B cell (primary cell): ENCODE measurements around the gene CARNS1. TPM values are rescaled to one million over a fixed set of nuclear protein-coding genes. Genes with fewer than 3 reads are reported as not detected.

ENCODE experiments used
- ATAC-seq: fragments of 200-7000 bp; cut with Tn5 transposase; one replicate; pipeline ENCODE4 v1.10.0; 2021; ENCODE audit warnings: low read depth, mild to moderate bottlenecking, moderate number of reproducible peaks, moderate library complexity
- CTCF ChIA-PET: fragments of 350-600 bp; sonication (Branson Sonifier 250); formaldehyde crosslinking; loops from one replicate; lab custom pipeline; 2021; ENCODE audit warnings: antibody characterized with exemption, inconsistent platforms; lab: Charles Lee
- POLR2A ChIA-PET: fragments of 350-600 bp; sonication (Branson Sonifier 250); formaldehyde crosslinking; loops from one replicate; lab custom pipeline; 2021; ENCODE audit warnings: antibody characterized with exemption; lab: Charles Lee
- DNase-seq: peaks from one replicate; pipeline ENCODE4 v3.0.0; 2013
- H2AFZ ChIP-seq: 2 replicates; pipeline ENCODE4 v1.6.1; 2012; ENCODE audit warnings: mild to moderate bottlenecking, low read depth, low read length; ENCODE audit not compliant: insufficient read depth, poor library complexity, severe bottlenecking
- H3K27ac ChIP-seq, 2 donors: 1 replicate in 1 of 2; 2 replicates in 1 of 2; pipeline ENCODE4 v1.5.1; 2012 to 2013; ENCODE audit warnings: low read length in 2 of 2, mild to moderate bottlenecking in 2 of 2, moderate library complexity in 1 of 2
- H3K27me3 ChIP-seq, 4 experiments: fragments of 200-600 bp in 1 of 4; sonication (generic) in 1 of 4; replicated peaks in 1 of 4; 1 replicate in 2 of 4; 2 replicates in 2 of 4; pipeline versions ENCODE4 v1.6.1 to v1.7.0; 2013 to 2016; ENCODE audit warnings: low read length in 3 of 4, mild to moderate bottlenecking in 2 of 4, mixed read lengths in 1 of 4, moderate library complexity in 1 of 4; ENCODE audit not compliant: insufficient read depth in 4 of 4, control insufficient read depth in 3 of 4; ENCODE audit errors: control extremely low read depth in 1 of 4
- H3K36me3 ChIP-seq, 2 experiments: replicated peaks in 1 of 2; 1 replicate in 1 of 2; 2 replicates in 1 of 2; pipeline versions ENCODE4 v1.6.1 to v1.7.1; 2013; ENCODE audit warnings: low read length in 1 of 2; ENCODE audit not compliant: insufficient read depth in 2 of 2, control insufficient read depth in 1 of 2; ENCODE audit errors: control extremely low read depth in 1 of 2, extremely low read depth in 1 of 2
- H3K4me1 ChIP-seq, 2 donors: fragments of 200-600 bp in 1 of 2; sonication (generic) in 1 of 2; 1 replicate in 1 of 2; 2 replicates in 1 of 2; pipeline versions ENCODE4 v1.5.1 to v1.6.1; 2013 to 2017; ENCODE audit warnings: low read length in 2 of 2; ENCODE audit not compliant: control insufficient read depth in 2 of 2, insufficient read depth in 2 of 2
- H3K4me2 ChIP-seq: replicated peaks from 2 replicates; pipeline ENCODE3; 2012; ENCODE audit warnings: mild to moderate bottlenecking, low read depth, low read length; ENCODE audit not compliant: poor library complexity, severe bottlenecking
- H3K4me3 ChIP-seq, 5 experiments: fragments of 200-600 bp in 1 of 5; sonication (generic) in 1 of 5; 1 replicate in 3 of 5; 2 replicates in 2 of 5; pipeline versions ENCODE4 v1.5.1 to v1.7.0; 2011 to 2016; ENCODE audit warnings: low read length in 4 of 5, mild to moderate bottlenecking in 4 of 5, low read depth in 2 of 5, control low read depth in 1 of 5, moderate library complexity in 1 of 5; ENCODE audit not compliant: insufficient read depth in 1 of 5; ENCODE audit errors: control extremely low read depth in 1 of 5, extremely low read depth in 1 of 5
- H3K79me2 ChIP-seq: fragments of 200-600 bp; sonication (generic); one replicate; pipeline ENCODE4 v1.6.0; 2016; ENCODE audit warnings: low read length; ENCODE audit not compliant: control insufficient read depth, insufficient read depth
- H3K9ac ChIP-seq: fragments of 200-600 bp; sonication (generic); 2 replicates; pipeline ENCODE4 v1.6.1; 2017; ENCODE audit warnings: mild to moderate bottlenecking, low read length, moderate library complexity
- H3K9me3 ChIP-seq, 3 donors: one replicate each; pipeline versions ENCODE4 v1.6.1 to v1.7.1; 2013; ENCODE audit warnings: low read length in 2 of 3; ENCODE audit not compliant: control insufficient read depth in 2 of 3, insufficient read depth in 1 of 3; ENCODE audit errors: control extremely low read depth in 1 of 3
- H4K20me1 ChIP-seq: 2 replicates; pipeline ENCODE4 v1.6.0; 2012; ENCODE audit warnings: mild to moderate bottlenecking, low read length; ENCODE audit not compliant: insufficient read depth, control insufficient read depth, poor library complexity, severe bottlenecking
- H3K27ac Mint-ChIP-seq: one replicate; pipeline ENCODE4 v1.8.0; 2021; ENCODE audit warnings: mixed read lengths
- H3K27me3 Mint-ChIP-seq: one replicate; pipeline ENCODE4 v1.8.0; 2021; ENCODE audit warnings: mixed read lengths
- H3K4me1 Mint-ChIP-seq: one replicate; pipeline ENCODE4 v1.8.0; 2021; ENCODE audit warnings: mixed read lengths
- H3K4me3 Mint-ChIP-seq: one replicate; pipeline ENCODE4 v1.8.0; 2021; ENCODE audit warnings: mixed read lengths
- H3K9me3 Mint-ChIP-seq: one replicate; pipeline ENCODE4 v1.8.0; 2022; ENCODE audit warnings: mixed read lengths; ENCODE audit not compliant: insufficient read depth
- EZH2 ChIP-seq: IDR thresholded peaks from 2 replicates; pipeline ENCODE4 v1.6.1; 2012; ENCODE audit warnings: borderline replicate concordance, low read depth, mild to moderate bottlenecking, moderate library complexity, low read length; ENCODE audit not compliant: insufficient read depth, poor library complexity, severe bottlenecking
- WGBS: methylation state at CpG from one replicate; pipeline ENCODE4 v1.1.5; 2013; ENCODE audit warnings: missing lambda C conversion rate; ENCODE audit not compliant: insufficient coverage; 5-methylcytosine and 5-hydroxymethylcytosine counted together
- intact Hi-C: fragments of 100-400 bp; cut with micrococcal nuclease; formaldehyde crosslinking; loops from one replicate; pipeline ENCODE4 v1.10.0; 2022
- polyA plus RNA-seq: library from polyadenylated mRNA; depleted of rRNA; stranded (reverse); fragments of >200 nt; gene quantifications from 2 replicates; pipeline ENCODE4 v1.2.3, GENCODE V29; 2012
- total RNA-seq, 2 donors: library from RNA; stranded (reverse); fragments of 120-200 nt in 1 of 2; gene quantifications; 1 replicate in 1 of 2; 2 replicates in 1 of 2; pipeline versions ENCODE4 v1.2.3 to v1.2.4, GENCODE V29; 2013 to 2022
- TF ChIP-seq, protein P1 (sequence below): fragments of 200-600 bp; IDR thresholded peaks from one replicate; pipeline ENCODE4 v1.8.0; 2022; ENCODE audit warnings: antibody characterized with exemption, mild to moderate bottlenecking

The CARNS1 gene
- total and polyA plus RNA-seq, 2 donors (not counting 1 experiment from before 2014, with no cell fraction given): 24.1 to 41.1 TPM

DNA sequence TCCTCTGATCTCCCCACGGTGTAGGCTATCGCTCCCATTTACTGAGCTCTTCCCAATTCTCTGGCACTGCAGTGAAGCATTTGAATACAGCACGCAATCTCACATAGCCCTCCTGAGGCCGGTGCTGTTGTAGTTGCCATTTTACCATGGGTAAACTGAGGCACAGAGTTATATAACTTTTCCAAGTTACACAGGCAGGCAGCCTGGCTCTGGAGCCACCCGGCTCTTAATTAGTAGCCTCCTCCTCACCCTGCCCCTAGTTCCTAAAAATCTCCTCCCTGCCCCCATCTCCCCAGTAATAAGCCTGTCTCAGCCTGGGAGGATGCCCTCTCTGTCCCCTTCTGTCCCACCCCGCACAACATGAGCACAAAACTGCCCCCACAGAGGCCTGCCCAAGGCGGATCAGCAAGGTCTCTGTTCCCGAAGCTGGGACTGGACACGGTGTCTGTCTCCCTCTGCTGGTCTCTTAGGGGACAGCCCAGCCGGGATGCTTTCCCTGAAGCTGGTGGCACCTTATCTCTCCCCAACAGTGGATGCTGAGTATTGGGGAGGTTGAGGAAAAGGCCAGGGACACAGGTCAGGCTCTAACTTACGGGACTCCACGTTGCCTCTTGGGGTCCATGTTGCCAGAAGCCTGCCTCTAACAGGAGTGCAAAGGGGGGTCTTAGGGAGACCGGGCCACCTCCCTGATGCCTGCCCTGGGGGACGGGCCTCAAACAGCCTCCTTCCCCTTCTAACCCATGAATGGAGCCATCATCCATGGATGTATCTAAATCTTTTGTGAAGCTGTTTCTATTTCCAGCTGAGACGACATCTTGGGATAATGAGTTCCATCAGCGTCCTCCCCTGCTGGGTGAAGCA, 33.0 kb upstream of the CARNS1 start:
- H3K27me3 Mint-ChIP-seq: no peaks in the 10 kb centered on the region
- H3K4me1 ChIP-seq: peaks cover 22 to 33% of the 10 kb centered on the region in 2 donors
- H3K79me2 ChIP-seq: peaks cover 11% of the 10 kb centered on the region
- 35% methylated on average over 8 of the region's 16 CpGs for WGBS
- TF ChIP-seq, protein P1, sequence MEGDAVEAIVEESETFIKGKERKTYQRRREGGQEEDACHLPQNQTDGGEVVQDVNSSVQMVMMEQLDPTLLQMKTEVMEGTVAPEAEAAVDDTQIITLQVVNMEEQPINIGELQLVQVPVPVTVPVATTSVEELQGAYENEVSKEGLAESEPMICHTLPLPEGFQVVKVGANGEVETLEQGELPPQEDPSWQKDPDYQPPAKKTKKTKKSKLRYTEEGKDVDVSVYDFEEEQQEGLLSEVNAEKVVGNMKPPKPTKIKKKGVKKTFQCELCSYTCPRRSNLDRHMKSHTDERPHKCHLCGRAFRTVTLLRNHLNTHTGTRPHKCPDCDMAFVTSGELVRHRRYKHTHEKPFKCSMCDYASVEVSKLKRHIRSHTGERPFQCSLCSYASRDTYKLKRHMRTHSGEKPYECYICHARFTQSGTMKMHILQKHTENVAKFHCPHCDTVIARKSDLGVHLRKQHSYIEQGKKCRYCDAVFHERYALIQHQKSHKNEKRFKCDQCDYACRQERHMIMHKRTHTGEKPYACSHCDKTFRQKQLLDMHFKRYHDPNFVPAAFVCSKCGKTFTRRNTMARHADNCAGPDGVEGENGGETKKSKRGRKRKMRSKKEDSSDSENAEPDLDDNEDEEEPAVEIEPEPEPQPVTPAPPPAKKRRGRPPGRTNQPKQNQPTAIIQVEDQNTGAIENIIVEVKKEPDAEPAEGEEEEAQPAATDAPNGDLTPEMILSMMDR: peak; percentile 96
- TF ChIP-seq EZH2: no peak
- peak; percentile 88 for DNase-seq
- no peaks in the 10 kb centered on the region for H3K9me3 Mint-ChIP-seq
- intact Hi-C loops: loop anchor here (1.0 to 5.0 kb wide), 6 partner anchors 25 to 140 kb away; partner anchors contain the start of gene ANKRD13D
- no peaks in the 10 kb centered on the region for H3K9me3 ChIP-seq
- H3K4me3 ChIP-seq: no peak overlapping the region
- H3K27ac ChIP-seq: peak overlapping the region in 1 of 2 donors; percentile 88
- POLR2A ChIA-PET: interaction anchor here (0.6 to 5.8 kb wide), 15 partner anchors 8 to 232 kb away, joined by 3 to 153 read pairs (median 4); partner anchors contain the start of genes CLCF1, GRK2, POLD4 and PPP1CA
- H3K27me3 ChIP-seq: no peaks in the 10 kb centered on the region
- H3K4me2 ChIP-seq: peak overlapping the region; percentile 74
- H4K20me1 ChIP-seq: no peaks in the 10 kb centered on the region
- CTCF ChIA-PET: interaction anchor here (0.6 to 42.2 kb wide), 34 partner anchors 8 to 329 kb away, joined by 3 to 2379 read pairs (median 5); partner anchors contain the start of genes ANKRD13D, CLCF1, PITPNM1 and POLD4
- H2AFZ ChIP-seq: no peak overlapping the region
- ATAC-seq: peak; percentile 86
- peak overlapping the region; percentile 84 for H3K4me3 Mint-ChIP-seq
- H3K4me1 Mint-ChIP-seq: peaks cover 22% of the 10 kb centered on the region
- H3K9ac ChIP-seq: no peak overlapping the region
- H3K36me3 ChIP-seq: no peaks in the 10 kb centered on the region
- peak overlapping the region; percentile 92 for H3K27ac Mint-ChIP-seq
